IPS DF 4.7 (cell line): Measurements from ENCODE around the gene EDA2R.
A peak's percentile ranks its signal among the peaks of the same experiment; 100 is the strongest.

Experiments
- DNase-seq: peaks from one replicate; pipeline ENCODE4 v3.0.0-alpha.2; 2013; ENCODE audit warnings: low spot score; ENCODE audit errors: extremely low read depth

EDA2R gene, protein sequence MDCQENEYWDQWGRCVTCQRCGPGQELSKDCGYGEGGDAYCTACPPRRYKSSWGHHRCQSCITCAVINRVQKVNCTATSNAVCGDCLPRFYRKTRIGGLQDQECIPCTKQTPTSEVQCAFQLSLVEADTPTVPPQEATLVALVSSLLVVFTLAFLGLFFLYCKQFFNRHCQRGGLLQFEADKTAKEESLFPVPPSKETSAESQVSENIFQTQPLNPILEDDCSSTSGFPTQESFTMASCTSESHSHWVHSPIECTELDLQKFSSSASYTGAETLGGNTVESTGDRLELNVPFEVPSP

DNA sequence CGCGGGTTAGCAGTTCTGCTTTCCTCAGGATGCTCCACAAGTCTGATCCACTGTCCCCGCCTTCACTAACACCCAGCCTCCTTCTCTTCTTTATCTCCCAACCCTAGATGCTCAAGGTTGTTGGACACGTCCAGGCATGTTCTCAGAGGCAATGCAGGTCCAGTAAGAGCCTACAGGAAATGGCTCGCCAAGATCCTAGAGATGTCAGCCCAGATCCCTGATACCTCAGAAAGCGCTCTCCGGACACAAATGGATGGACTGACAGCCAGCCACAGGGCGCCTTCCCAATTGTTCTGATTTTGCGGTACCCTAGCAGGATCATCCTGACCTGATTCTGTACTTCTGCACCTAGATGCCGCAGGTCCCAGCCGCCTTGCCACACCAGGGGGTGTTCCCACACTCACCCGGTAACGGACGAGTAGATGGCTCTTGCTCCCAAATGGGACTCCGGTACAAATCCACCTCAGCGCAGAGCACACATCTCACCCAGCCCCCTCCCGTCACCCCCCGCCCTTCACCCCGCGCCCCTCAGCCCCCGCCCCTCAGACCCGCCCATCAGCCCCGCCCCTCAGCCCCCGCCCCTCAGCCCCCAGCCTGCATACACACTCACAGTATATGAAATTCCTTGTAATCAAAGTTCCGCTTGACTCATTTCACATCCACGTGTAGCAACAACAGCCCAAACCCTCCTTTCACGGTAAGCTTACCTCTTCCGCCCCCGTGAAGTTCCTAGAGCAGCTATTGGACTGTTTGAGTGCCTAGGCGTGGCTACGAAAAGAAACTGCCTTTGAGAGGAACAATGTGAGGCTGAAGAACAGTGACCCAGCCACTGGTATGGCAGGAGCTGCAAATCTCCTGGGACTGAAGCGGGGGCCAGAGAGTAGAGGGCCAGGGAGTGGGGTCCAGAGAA, at the start of gene EDA2R:
EDA2R (minus strand) TSS at position 488 of the 910 bp plus-strand sequence. CDS start 23,058 bp downstream, outside the sequence.
- DNase-seq: peak; percentile 56

- no peak for DNase-seq
Measured at GRCh38 chrX:66684196-66684595, 45.3 kb upstream of the EDA2R start.

DNA sequence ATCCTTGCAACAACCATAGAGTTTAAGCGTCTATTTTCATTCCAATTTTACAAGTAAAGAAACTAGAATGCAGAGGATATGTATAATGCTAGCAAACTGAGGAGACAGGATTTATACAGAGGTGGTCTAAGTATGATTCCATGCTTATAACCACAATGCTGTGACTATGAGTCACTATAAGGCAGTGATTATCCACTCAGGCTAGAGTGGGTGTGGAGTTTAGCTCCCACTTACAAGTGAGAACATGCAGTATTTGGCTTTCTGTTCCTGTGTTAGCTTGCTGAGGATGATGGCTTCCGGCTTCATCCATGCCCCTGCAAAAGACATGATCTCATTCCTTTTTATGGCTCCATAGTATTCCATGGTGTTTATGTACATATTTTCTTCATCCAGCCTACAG, 41.6 kb upstream of the EDA2R start:
- DNase-seq: no peak

- DNase-seq: no peak
Measured at GRCh38 chrX:66677430-66677829, 38.6 kb upstream of the EDA2R start.

- no peak for DNase-seq
Measured at GRCh38 chrX:66676990-66677389, 38.1 kb upstream of the EDA2R start.

DNA sequence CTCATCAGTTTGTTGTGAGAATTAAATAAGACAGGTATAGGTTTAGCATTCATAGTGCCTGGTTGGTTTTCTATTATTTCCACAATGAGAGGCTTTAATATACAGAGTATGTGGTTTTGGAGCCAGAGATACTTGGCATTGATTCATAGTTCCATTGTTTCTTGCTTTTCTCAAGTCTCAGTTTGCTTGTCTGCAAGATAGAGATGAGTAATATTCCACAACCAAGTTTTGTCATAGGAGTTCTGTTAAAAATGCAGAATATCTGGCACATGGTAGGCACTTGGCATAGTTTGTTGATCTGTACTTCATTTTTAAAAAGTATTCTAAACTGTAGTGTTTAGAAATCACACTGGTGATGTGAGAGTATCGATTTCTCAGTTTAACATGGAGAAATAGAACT, 37.5 kb upstream of the EDA2R start:
- DNase-seq: no peak

DNA sequence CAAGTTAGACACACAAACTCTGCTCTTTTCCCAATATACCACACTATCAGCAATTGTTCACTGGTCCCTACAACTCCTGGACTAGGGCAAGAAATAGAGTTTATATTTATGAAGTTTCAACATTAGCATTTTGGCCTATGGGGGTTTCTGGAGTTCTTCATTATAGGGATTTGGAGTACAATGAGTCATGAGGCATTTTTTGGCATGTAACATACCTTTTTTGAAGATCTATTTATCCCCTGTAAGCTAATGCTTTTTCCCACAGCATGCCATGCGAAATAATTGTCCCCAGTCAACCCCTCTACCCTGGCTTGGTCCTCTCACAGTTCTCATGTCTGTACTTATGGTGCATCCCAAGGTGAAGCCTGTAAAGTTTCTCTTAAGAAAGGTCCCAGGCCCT, 36.7 kb upstream of the EDA2R start:
- DNase-seq: no peak

DNA sequence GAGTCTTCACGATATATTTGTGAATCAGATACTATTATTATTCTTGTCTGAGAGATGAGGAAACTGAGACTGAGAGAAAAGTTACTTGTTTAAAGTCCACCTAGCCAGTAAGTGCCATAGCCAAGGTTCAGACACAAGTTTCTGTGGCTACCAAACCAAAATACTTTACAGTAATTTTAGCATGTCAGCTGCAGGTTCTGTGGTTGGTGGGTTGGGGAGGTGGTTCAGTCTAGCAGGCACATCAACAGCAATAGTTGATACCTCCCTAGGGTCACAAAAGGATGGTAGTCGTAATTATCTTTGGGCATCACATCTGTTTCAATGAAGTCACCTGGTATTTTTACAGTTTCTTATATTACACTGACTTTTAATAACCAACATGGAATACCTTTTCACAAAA, 35.6 kb upstream of the EDA2R start:
- DNase-seq: no peak

DNA sequence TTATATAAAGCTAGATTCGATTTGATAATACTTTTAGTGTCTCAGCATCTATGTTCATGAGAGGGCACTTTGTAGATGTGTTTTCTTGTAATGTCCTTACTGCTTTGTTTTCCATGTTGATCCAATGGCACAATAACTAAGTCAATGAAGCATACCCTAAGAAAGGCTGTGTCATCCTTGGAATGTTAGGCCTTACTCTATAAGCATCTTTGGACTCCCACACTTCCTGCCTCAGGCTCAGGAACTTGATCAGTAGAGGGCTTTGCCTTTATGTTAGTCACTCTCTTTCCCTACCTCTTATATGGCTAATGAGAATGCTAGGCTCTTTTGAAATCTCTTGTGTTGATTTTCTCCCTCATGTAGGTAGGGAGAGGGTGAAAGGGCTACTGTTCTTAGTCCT, 33.2 kb upstream of the EDA2R start:
- DNase-seq: no peak

DNA sequence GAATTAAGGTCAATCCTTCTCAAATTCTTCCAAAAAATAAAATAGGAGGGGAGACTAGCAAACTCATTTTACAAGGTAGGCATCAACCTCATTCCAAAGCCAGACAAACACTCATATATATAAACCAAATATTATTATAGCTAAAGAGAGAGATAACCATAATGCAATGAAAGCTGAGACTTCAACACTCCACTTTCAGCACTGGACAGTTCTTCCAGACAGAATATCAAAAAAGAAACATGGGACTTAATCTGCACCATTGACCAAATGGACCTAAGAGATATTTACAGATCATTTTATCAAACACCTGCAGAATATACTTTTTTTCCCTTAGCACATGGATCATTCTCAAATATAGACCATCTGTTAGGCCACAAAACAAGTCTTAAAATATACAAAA, 15.5 kb upstream of the EDA2R start:
- DNase-seq: no peak

DNA sequence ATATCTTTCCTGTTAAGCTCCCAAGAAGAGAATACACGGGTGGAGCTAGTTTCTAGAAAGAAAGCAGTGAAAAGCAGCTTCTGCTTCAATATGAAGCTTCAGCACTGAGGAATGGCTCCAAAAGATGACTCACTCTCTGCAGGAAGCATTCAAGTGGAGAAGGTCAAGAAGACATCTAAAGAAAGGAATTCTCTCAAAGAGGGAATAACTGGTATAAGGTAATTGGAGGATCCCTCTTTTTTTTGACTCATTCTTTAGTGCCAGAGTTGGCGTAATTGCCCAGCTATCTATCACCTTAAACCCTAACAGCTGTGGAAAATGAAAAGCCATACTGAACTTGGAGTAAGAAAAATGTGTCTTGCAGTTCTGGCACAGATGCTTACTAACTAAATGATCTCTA, 3.5 kb downstream of the EDA2R start:
- no peak for DNase-seq

DNA sequence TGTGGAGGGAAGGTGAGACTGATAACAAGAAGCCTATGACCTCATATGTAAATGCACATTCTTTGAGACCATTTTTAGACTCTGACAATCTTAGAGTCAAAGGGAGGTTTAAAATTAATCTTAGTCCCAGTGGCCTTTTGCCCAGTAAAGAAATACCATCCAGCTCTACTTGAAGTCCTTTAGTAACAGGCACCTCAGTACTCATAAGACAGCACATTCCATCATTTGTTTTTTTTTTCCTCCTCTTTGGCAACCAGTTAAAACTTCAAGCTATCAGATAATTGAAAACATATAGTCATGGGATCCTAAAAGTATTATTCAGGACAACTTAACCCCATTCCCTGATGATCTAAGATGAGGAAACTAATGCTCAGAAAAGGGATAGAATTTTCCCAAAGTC, 4.6 kb downstream of the EDA2R start:
- DNase-seq: no peak

DNA sequence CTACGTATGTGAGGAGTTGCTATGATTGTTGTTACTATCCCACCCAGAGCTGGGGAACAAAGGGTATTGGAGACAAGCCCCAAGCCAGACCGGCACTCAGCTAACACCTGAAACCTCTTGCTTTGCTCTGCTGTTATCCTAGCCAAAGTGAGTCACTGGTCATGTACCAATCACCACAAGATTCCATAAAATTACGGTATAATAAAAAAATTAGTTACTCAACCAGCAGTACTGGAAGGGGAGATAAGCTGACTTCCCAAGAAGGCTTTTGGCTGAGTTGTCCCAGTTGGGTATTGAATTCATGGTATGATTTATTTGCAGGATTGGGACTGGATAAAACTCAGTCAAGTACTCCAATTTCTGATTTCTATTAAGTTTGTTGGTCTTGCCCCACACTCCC, 5.3 kb downstream of the EDA2R start:
- no peak for DNase-seq

- no peak for DNase-seq
Measured at GRCh38 chrX:66632981-66633380, 5.9 kb downstream of the EDA2R start.

DNA sequence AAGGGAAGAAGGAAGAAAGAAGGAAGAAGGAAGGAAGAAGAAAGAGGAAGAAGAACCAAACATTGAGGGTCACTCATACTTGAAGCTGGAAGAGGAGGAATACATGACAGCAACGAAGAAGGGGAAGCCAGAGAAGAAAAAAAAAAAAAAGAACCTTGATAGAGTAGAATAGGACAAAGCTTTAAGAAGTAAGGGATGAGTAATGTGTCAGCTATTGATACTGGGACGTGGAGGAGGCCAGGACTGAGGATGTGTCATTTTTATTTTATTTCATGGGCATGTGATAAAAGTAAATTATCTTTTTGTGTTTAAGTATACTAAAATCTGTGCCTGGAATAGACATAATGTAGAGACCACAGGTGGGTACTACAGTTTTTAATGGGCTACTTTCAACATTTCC, 6.4 kb downstream of the EDA2R start:
- no peak for DNase-seq

DNA sequence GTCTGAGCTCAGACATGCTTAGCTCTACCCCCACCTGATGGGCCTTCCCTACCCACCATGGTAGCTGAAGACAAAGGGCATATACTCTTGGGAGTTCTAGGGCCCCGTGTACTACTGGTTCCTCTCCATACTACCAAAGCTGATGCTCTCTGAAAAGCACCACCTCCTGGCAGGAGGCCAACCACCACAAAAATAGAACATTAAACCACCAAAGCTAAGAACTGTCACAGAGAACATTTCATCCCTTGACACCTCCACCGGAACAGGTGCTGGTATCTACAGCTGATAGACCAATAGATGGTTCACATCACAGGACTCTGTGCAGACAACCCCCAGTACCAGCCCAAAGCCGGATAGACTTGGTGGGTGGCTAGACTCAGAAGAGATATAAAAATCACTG, 13.4 kb downstream of the EDA2R start:
- no peak for DNase-seq

- no peak for DNase-seq
Measured at GRCh38 chrX:66622209-66622608, 16.7 kb downstream of the EDA2R start.

DNA sequence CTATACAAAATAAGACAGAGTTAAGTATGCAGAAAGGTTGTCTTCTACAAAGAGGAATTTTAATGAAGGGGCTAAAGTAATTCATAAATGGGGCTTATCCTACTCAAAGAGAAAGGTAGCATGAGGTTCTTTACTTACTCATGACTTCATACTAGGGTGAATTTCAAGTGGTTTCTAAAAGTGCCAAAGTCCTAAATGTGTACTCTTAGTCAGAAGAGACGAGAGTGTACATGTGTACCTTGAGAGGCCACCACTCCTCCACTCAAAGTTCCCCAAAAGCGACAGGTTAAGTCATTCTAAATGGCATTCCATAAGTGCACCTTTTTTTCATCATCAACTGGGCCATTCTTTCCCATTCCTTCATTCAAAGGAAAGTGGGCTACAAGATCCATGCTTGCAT, 21.9 kb downstream of the EDA2R start:
- DNase-seq: no peak

GRCh38 chrX:66602381-66602938, 36.4 kb downstream of the EDA2R start:
- no peak for DNase-seq

- DNase-seq: no peak
Measured at GRCh38 chrX:66601522-66601921, 37.4 kb downstream of the EDA2R start.

DNA sequence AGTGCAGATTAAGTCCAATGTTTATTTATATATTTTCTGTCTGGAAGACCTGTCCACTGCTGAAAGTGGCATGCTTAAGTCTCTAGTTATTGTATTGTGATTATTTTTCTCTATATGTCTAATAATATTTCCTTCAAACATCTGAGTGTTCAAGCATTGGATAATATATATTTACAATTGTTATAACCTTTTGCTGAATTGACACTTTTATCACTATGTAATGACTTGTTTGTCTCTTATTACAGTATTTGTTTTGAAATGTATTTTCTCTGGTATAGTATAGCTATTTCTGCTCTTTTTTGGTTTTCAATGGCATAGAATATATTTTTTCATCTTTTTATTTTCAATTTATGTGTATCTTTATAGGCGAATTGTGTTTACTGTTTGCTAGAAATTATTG, 59.7 kb downstream of the EDA2R start:
- DNase-seq: no peak

DNA sequence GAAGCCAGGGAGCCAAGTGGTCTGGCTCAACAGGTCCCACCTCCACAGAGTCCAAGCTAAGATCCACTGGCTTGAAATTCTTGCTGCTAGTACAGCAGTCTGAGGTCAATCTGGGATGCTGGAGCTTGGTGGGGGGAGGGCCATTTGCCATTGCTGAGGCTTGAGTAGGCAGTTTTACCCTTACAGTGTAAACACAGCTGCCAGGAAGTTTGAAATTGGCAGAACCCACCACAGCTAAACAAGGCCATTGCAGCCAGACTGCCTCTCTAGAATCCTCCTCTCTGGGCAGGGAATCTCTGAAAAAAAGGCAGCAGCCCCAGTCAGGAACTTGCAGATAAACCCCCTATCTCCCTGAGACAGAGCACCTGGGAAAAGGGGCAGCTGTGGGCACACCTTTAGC, 84.9 kb downstream of the EDA2R start:
- DNase-seq: no peak
